OCI-LY7 (cell line): ENCODE measurements around the gene POLR2F. TPM values are rescaled to one million over a fixed set of nuclear protein-coding genes. Genes with fewer than 3 reads are reported as not detected.
"Not testable (repeated sequence)": the region's sequence is repeated elsewhere in the genome, so short reads cannot be mapped to it uniquely, and the experiment has no call there.

Experiments
- BruUV-seq: library from RNA; stranded (reverse); fragments of 400-500 nt; replicated peaks from 2 replicates; lab custom pipeline; 2021; lab: Mats Ljungman, UMichigan
- CTCF ChIA-PET: fragments of 300-600 bp; sonication (Branson Sonifier 250); formaldehyde crosslinking; loops from one replicate; lab custom pipeline; 2022; ENCODE audit warnings: antibody characterized with exemption; ENCODE audit not compliant: unreplicated experiment; lab: Charles Lee
- POLR2A ChIA-PET: fragments of 300-600 bp; sonication (Branson Sonifier 250); formaldehyde crosslinking; loops from one replicate; lab custom pipeline; 2022; ENCODE audit warnings: antibody characterized with exemption; lab: Charles Lee
- DNase-seq: peaks from one replicate; pipeline ENCODE4 v3.0.0-alpha.2; 2015; ENCODE audit warnings: low spot score
- H2AFZ ChIP-seq: fragments of 200-600 bp; sonication (generic), shearing (Covaris generic); 2 replicates; pipeline ENCODE4 v1.6.1; 2014; ENCODE audit warnings: mild to moderate bottlenecking, antibody characterized with exemption, low read length, moderate library complexity
- H3K27ac ChIP-seq: fragments of 200-600 bp; sonication (generic); 2 replicates; pipeline ENCODE4 v1.5.1; 2014; ENCODE audit warnings: mixed run types, low read depth, mild to moderate bottlenecking, moderate library complexity, low read length, inconsistent platforms; ENCODE audit not compliant: poor library complexity, severe bottlenecking
- H3K36me3 ChIP-seq: fragments of 200-600 bp; sonication (generic); 2 replicates; pipeline ENCODE4 v1.6.1; 2014; ENCODE audit warnings: mild to moderate bottlenecking, antibody characterized with exemption, low read length, moderate library complexity, mixed read lengths; ENCODE audit not compliant: insufficient read depth
- H3K4me1 ChIP-seq: fragments of 200-600 bp; sonication (generic); 2 replicates; pipeline ENCODE4 v1.5.1; 2014; ENCODE audit warnings: mild to moderate bottlenecking, low read length; ENCODE audit not compliant: insufficient read depth, poor library complexity, severe bottlenecking
- H3K4me2 ChIP-seq: fragments of 200-600 bp; sonication (generic); 2 replicates; pipeline ENCODE4 v1.6.1; 2014; ENCODE audit warnings: mild to moderate bottlenecking, low read length
- H3K4me3 ChIP-seq: fragments of 200-600 bp; sonication (generic); 2 replicates; pipeline ENCODE4 v1.5.1; 2014; ENCODE audit warnings: mild to moderate bottlenecking, low read depth, low read length; ENCODE audit not compliant: poor library complexity, severe bottlenecking
- H3K79me2 ChIP-seq: fragments of 200-600 bp; sonication (generic); 2 replicates; pipeline ENCODE4 v1.6.1; 2016; ENCODE audit warnings: low read depth, mild to moderate bottlenecking, low read length, moderate library complexity, mixed read lengths; ENCODE audit not compliant: insufficient read depth
- H3K9me2 ChIP-seq: fragments of 200-600 bp; sonication (generic); 2 replicates; pipeline ENCODE4 v1.6.1; 2016; ENCODE audit warnings: mild to moderate bottlenecking, low read length, mixed read lengths; ENCODE audit not compliant: insufficient read depth
- H3K9me3 ChIP-seq: fragments of 200-600 bp; sonication (generic); 2 replicates; pipeline ENCODE4 v1.6.1; 2014; ENCODE audit warnings: mild to moderate bottlenecking, mixed run types, low read length, mixed read lengths
- H4K20me1 ChIP-seq: fragments of 200-600 bp; sonication (generic); 2 replicates; pipeline ENCODE4 v1.6.1; 2014; ENCODE audit warnings: mild to moderate bottlenecking, antibody characterized with exemption, low read length, moderate library complexity, mixed read lengths; ENCODE audit not compliant: insufficient read depth
- CTCF ChIP-seq: fragments of 200-600 bp; sonication (generic); conservative IDR thresholded peaks from 2 replicates; pipeline ENCODE4 v1.5.1; 2014; ENCODE audit warnings: mild to moderate bottlenecking, antibody characterized with exemption, low read length, moderate library complexity, mixed read lengths
- EZH2phosphoT487 ChIP-seq: fragments of 200-600 bp; sonication (generic); IDR thresholded peaks from 2 replicates; pipeline ENCODE4 v1.6.1; 2018; ENCODE audit warnings: low read depth, borderline replicate concordance, mild to moderate bottlenecking, mixed run types, antibody characterized with exemption, low read length, moderate library complexity, mixed read lengths
- intact Hi-C: fragments of 100-400 bp; cut with micrococcal nuclease; formaldehyde crosslinking; loops from one replicate; pipeline ENCODE4 v1.10.0; 2022; ENCODE audit not compliant: unreplicated experiment
- total RNA-seq, 2 experiments: library from RNA; depleted of rRNA in 1 of 2; stranded (reverse); fragments of >200 nt in 1 of 2; shearing (Covaris generic) in 1 of 2; gene quantifications; 2 replicates each; pipeline ENCODE4 v1.2.3, GENCODE V29; 2014 to 2022

Gene POLR2F
- total RNA-seq, 2 experiments from 2014 or later = 71.2 to 85.9 TPM

GRCh38 chr22:37973271-37974170 lies 20.0 kb downstream of the POLR2F start:
- Histone ChIP-seq H3K9me2 (no peaks in the 10 kb centered on the region), H3K79me2 (no peaks in the 10 kb centered on the region), H3K4me1 (no peaks in the 10 kb centered on the region), H3K4me2 (no peak overlapping the region), H4K20me1 (no peaks in the 10 kb centered on the region), H3K4me3 (no peak overlapping the region), H3K36me3 (peaks cover 14% of the 10 kb centered on the region), H3K9me3 (no peaks in the 10 kb centered on the region), H2AFZ (no peak overlapping the region), H3K27ac (no peak overlapping the region)
- DNase-seq = no peak
- CTCF ChIA-PET = no interaction called here
- intact Hi-C loops = no loop called here
- no TSS peak for BruUV-seq
- TF ChIP-seq EZH2phosphoT487 = no peak
- TF ChIP-seq CTCF = no peak
- POLR2A ChIA-PET = no interaction called here

DNA sequence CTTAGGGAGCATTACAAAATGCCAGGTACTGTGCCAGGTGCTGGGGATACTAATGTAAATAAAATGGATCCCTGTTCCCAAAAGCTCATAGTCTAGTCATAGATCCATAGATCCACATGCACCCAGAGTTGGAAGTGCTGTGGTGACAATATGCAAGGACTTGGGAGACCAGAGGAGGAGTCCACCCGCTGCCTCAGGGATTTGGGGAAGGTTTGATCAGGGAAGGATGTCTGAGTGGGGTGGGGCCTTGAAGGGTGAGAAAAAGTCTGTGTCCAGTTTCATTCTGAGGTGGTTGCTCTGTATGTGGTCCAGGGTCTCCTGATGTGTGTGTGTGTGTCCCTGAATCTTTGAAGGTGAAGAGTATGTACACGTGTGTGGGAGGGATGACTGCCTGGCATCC lies 21.7 kb downstream of the POLR2F start:
- H3K79me2 ChIP-seq = no peaks in the 10 kb centered on the region
- no peak overlapping the region for H3K4me2 ChIP-seq
- H3K9me2 ChIP-seq = no peaks in the 10 kb centered on the region
- no peak overlapping the region for H3K4me3 ChIP-seq
- H4K20me1 ChIP-seq = no peaks in the 10 kb centered on the region
- no peaks in the 10 kb centered on the region for H3K9me3 ChIP-seq
- intact Hi-C loops = no loop called here
- ChIA-PET POLR2A (interaction anchor here (0.6 kb wide), 1 partner anchor 86 kb away, joined by 3 read pairs; no protein-coding TSS in a partner anchor), CTCF (no interaction called here)
- H3K36me3 ChIP-seq = no peaks in the 10 kb centered on the region
- TF ChIP-seq EZH2phosphoT487 = no peak
- no peak for TF ChIP-seq CTCF
- no peak overlapping the region for H2AFZ ChIP-seq
- BruUV-seq = no TSS peak
- no peaks in the 10 kb centered on the region for H3K4me1 ChIP-seq
- DNase-seq = no peak
- H3K27ac ChIP-seq = no peak overlapping the region

- H3K9me2 ChIP-seq, H2AFZ ChIP-seq, H3K79me2 ChIP-seq, H3K27ac ChIP-seq, DNase-seq, H3K36me3 ChIP-seq, CTCF ChIA-PET, intact Hi-C loops, H3K4me2 ChIP-seq, BruUV-seq, H3K4me3 ChIP-seq, H3K9me3 ChIP-seq, POLR2A ChIA-PET, H4K20me1 ChIP-seq, H3K4me1 ChIP-seq: not testable (repeated sequence)
Observed at GRCh38 chr22:37976022-37976421, 22.5 kb downstream of the POLR2F start.
